ENCODE measurements around the gene PRIM1. TPM values are rescaled to one million over a fixed set of nuclear protein-coding genes. Genes with fewer than 3 reads are reported as not detected.

PRIM1 gene
- total RNA-seq, 1 experiment from 2014 or later = 50.7 TPM

GRCh38 chr12:56749359-56749758, 2.8 kb downstream of the PRIM1 start:
- no peak overlapping the region for H3T11ph ChIP-seq (ENCODE audit: low read length)
- H2BK15ac ChIP-seq (ENCODE audit: low read depth, low read length) = no peak overlapping the region
- H3K23me2 ChIP-seq (ENCODE audit: insufficient read length, low read depth, low read length, poor library complexity, severe bottlenecking) = peaks cover 9% of the 10 kb centered on the region
- no peak for TF ChIP-seq CTCF (conservative IDR thresholded peaks at IDR 0.05)
- H3K27ac ChIP-seq (ENCODE audit: insufficient read length, low read depth, low read length) = no peak overlapping the region
- H3K27me3 Mint-ChIP-seq (ENCODE audit: low read depth) = no peaks in the 10 kb centered on the region
- H3K79me2 ChIP-seq (ENCODE audit: insufficient read depth, low read length) = no peaks in the 10 kb centered on the region
- no peak overlapping the region for H3K4ac ChIP-seq (ENCODE audit: low read depth, low read length)
- no peaks in the 10 kb centered on the region for H3K9me3 Mint-ChIP-seq
- no peak for DNase-seq
- H2BK5ac ChIP-seq (ENCODE audit: insufficient read length, low read length) = no peak overlapping the region
- H2AK5ac ChIP-seq (ENCODE audit: insufficient read length, low read length) = no peak overlapping the region
- H3K27ac Mint-ChIP-seq = no peak overlapping the region
- H3K56ac ChIP-seq (ENCODE audit: insufficient read length, low read depth, low read length) = no peak overlapping the region
- no peak overlapping the region for H4K91ac ChIP-seq (ENCODE audit: insufficient read length, low read depth, low read length)
- no peak overlapping the region for H3K14ac ChIP-seq (ENCODE audit: insufficient read depth, low read length)
- H3K27me3 ChIP-seq (ENCODE audit: insufficient read depth, low read length) = no peaks in the 10 kb centered on the region
- H3K36me3 Mint-ChIP-seq (ENCODE audit: insufficient read depth in 1 of 3, low read depth in 3 of 3) = peaks cover 33 to 60% (median 55%) of the 10 kb centered on the region in 3 experiments
- no peak overlapping the region for H2BK120ac ChIP-seq (ENCODE audit: low read depth, low read length, poor library complexity, severe bottlenecking)
- no peak overlapping the region for H3K9ac ChIP-seq (ENCODE audit: extremely low read depth, insufficient read length, low read length)
- H3K9me3 ChIP-seq (ENCODE audit: control insufficient read depth, low read depth, low read length) = no peaks in the 10 kb centered on the region
- no CpG with 5 or more reads among the region's 2 CpGs for WGBS (ENCODE audit: extremely low coverage, insufficient read length, low lambda C conversion rate)
- H2BK12ac ChIP-seq (ENCODE audit: insufficient read length, low read depth, low read length) = no peak overlapping the region
- H2AFZ ChIP-seq (ENCODE audit: low read length) = no peak overlapping the region
- peaks cover 14 to 15% of the 10 kb centered on the region in 2 experiments for H3K4me1 Mint-ChIP-seq
- H3K79me1 ChIP-seq (ENCODE audit: insufficient read depth, low read depth, low read length, poor library complexity, severe bottlenecking) = no peaks in the 10 kb centered on the region
- H4K5ac ChIP-seq (ENCODE audit: insufficient read length, low read depth, low read length) = no peak overlapping the region
- no peak overlapping the region for H2BK20ac ChIP-seq (ENCODE audit: low read depth, low read length, poor library complexity, severe bottlenecking)
- no peaks in the 10 kb centered on the region for H4K20me1 ChIP-seq (ENCODE audit: control insufficient read depth, insufficient read depth, insufficient read length)
- no peak overlapping the region for H3K23ac ChIP-seq (ENCODE audit: insufficient read length, low read depth, low read length)
- no peak overlapping the region for H4K8ac ChIP-seq (replicated peaks; ENCODE audit: insufficient read length, low read depth, low read length)
- no peak overlapping the region for H3K4me3 Mint-ChIP-seq
- no peaks in the 10 kb centered on the region for H3K4me1 ChIP-seq (ENCODE audit: insufficient read depth, low read length)
- no peak overlapping the region for H3K4me2 ChIP-seq (ENCODE audit: insufficient read depth, insufficient read length, low read length)
- no peak overlapping the region for H3K18ac ChIP-seq (ENCODE audit: insufficient read length, low read depth, low read length)
